ENCODE measurements around the gene HMG20A.

HMG20A gene

DNA sequence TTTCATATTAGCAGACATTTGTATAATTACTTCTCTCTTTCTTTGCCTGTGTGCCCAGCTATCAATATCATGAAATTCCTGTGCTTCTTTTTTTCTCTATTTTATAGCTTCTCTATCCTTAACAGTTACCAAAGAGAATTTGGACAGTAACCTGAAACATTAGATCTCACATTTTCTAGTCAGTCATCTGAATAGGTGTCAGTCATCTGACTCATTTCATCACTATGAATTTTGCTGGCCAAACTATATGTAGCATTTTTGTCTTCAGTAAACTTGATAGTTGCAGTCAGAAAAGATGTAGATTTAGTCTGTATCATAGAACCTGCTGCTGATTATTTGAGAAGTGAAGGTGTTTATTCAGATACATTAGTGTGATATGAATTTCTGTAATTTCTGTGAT is 52.6 kb downstream of the HMG20A start:
- in situ Hi-C loops (cut with MboI; ENCODE audit: low sequenced_read_pairs), result no loop called here

DNA sequence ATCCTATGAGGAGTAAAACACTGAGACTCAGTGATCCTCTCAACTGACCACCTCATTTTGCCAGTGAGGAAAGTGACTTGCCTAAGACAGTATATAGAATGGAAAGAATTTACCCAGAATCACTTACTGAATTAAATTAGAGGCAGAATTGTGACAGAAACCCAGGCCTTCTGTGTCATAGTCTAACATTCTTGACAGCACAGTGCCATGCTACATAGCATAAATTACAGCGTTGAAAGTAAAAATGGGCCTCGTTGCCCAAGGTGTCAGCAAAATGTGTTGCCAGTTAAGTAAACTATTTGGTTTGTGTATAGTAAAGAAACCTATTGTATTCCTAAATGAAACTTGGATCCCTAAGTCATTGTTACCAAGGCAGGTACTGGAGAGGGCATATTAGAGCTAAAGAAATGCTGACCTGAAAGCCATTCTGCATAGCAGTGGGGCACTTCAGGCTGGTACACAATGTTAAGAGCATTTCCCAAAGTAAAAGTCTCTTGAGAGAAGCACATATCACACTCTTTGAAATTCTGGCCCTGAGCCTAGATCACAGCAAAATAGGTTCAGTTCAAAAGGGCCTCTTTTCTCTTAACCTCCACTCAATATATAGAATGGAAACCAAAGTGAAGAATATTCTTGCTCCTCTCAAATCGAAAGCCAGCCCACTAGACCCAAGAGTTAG is 53.8 kb downstream of the HMG20A start:
- in situ Hi-C loops (cut with MboI; ENCODE audit: low sequenced_read_pairs), result no loop called here

DNA sequence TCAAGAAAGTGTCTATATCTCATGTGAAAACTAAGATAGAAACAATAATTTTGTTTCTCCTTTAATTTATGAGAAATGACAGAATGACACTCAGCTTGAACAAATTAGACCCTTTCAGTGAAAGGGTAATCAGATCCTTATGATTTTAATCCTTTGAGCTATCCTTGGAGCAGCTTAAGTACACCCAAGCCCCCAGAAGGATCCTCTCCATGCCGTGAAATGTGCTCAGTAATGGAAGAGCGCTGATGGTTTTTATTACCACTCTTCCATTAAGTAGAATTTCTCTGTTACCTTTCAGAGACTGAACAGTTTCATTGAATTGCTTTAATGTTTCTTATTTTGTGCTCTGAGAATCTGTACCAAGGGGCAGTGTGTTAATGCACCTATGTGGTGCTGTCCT is 54.3 kb downstream of the HMG20A start:
- in situ Hi-C loops (cut with MboI; ENCODE audit: low sequenced_read_pairs), result no loop called here

DNA sequence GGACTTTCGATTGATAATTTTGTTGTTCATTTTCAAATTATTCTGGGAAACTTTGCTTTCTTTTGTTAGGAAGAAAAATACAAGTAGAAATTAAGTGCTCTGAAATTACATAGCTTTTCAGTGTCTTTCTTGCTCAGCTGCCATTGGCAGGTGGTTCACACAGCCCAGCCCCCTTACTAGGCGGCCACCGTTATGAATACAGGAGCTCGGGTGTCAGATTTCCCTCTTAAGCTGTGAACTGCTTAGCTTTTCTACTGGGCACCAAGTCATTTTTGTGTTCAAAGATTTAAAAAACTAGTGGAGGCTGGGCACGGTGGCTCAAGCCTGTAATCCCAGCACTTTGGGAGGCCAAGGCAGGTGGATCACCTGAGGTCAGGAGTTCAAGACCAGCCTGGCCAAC is 55.2 kb downstream of the HMG20A start:
- in situ Hi-C loops (cut with MboI; ENCODE audit: low sequenced_read_pairs), result no loop called here

DNA sequence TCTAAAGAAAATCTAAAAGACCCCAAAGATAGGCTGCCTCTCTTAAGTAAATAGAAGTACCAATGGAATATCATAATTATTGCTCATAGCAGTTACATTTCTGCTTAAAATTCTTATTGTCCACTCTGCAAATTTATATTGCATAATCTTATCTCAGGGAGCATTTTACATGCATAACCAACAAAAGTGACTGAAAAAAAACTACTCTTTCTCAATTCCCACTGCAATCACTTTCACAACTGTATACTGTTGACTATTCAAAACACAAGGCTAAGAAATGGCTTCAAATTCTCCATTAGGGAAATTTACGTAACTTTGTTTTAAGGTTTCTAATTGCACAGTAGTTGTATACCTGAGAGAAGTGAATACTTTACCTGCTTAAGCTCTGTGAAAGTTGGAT is 56.3 kb downstream of the HMG20A start:
- in situ Hi-C loops (cut with MboI; ENCODE audit: low sequenced_read_pairs), result no loop called here

DNA sequence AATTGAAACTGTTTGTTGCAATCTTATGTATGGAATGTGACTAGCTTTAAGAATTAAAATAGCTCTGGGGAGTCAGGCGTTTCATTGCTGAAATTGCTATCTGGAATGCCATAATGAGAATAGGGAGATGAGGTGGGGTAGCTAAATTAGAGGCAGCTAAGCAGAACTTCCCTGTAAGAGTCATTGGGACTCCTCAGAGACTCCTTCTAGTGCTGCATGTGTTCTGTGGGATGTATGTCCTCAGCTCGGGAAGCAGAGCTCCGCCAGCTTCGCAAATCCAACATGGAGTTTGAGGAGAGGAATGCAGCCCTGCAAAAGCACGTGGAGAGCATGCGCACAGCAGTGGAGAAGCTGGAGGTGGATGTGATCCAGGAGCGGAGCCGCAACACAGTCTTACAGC is 57.4 kb downstream of the HMG20A start:
- in situ Hi-C loops (cut with MboI; ENCODE audit: low sequenced_read_pairs), result no loop called here

DNA sequence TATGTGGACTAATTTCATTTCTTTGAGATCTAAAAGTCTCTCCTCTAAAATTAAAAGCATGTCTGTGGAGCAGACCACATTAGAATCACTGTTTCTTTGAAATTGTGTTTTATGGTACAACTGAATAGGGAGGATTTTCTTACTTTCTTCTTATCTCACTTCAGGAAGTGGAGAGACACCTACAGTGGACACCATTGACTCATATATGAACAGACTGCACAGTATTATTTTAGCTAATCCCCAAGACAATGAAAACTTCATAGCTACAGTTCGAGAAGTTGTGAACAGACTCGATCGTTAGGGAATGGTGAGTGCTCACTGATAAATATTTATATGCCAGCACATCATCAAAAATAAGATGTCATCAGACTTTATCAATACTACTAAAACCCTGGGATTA is 58.3 kb downstream of the HMG20A start:
- in situ Hi-C loops (cut with MboI; ENCODE audit: low sequenced_read_pairs), result no loop called here

DNA sequence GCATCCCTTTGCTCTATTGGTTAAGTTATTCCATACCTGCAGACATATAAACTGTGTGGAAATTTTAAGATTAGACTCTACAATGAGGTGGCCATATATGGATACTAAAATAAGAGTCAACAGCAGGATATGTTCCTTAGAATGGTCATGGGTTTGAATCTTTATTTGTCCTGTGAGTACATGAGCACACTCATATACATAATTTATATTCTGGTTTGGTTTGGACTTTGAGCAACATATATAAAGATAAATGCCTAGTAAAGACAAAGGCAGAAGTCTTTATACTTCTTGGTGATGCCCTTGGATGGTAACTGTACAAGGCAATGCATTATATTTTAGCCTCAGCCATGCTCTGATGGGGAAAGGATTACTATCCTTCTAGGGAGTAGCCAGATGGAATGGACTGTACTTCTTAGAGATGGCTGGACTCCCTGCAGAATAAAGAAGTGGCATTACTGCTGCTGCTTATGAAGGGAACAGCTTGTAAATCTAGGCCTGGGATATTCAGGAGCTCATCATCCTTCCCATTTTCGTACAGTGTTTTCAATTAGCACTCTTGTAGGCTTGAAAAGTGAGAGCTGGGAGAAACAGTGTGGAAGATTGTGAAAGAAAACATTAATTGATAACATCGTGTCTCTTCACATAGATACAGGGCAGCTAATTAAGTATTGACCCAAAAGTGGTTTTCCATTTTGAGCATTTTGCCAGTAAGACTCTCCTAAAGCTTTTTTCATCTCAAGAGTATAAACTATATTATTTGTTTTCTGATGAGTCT is 60.4 kb downstream of the HMG20A start:
- in situ Hi-C loops (cut with MboI; ENCODE audit: low sequenced_read_pairs), result no loop called here

DNA sequence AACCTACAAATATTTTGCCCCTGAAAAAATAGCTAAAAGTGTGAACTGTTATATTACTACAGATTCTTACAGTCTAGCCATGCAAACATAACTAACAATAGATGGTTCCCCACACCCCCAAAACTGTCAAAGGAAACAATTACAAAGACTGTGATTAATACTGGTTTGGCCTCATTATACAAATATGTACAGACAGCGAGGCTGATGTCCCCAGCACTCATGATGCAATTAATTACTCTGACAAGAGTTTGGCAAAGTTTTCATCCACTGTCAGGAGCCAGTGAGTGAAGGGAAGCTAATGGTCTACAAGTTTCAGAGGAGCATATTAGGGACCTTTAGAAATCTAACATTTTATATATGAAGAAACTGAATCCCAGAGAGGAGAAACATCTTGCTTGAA is 61.0 kb downstream of the HMG20A start:
- in situ Hi-C loops (cut with MboI; ENCODE audit: low sequenced_read_pairs), result no loop called here

DNA sequence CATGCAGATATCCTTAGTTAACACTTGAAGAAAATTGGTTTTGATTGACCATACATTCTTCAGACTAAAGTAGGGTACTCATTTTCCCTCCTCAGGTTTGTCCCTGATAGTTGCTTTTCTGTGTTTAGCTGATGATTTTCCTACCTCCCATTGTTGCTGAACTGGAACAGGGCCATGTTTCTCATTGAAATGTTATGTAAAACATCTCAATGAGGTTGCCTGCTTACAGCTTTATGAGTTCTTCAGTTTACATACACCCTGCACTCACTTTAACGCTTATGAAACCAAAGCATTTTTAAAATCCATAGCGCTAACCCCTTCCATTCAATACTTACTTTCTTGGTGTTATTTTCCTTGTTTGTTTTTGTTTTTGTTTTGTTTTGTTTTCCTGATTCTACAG is 61.9 kb downstream of the HMG20A start:
- in situ Hi-C loops (cut with MboI; ENCODE audit: low sequenced_read_pairs), result no loop called here

DNA sequence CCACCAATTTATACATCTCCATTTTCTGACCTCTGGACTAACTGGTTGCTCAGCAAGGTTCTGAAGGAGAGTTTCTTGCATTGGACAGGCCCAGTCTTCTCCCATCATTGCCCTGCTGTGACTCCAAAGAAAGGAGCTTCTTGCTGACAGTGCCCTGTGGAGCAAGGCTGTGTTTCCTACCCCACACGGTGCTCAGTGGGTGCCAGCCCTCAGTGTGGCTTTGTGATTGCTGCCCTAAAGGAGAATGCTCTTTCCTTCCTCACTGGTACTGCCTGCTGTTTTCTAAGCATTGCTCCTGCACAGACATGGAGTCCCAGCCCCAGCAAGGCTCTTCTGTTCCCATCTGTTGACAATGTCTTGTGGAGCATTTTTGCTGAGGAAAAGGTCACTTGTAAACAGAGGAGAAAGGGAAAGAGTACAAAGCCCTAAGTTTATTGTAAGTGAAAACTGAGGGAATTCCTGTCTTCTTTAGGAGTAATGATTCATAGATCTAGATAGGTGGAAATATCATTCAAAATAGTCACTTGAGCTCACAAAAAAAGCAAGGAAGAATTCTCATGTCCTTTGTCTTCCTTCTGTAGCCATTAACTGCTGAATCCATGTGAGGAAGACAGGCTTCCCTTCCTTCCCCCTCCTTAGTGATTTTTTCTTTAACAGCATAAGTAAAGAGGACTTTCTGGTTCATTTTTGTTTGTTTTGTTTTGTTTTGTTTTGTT is 62.9 kb downstream of the HMG20A start:
- in situ Hi-C loops (cut with MboI; ENCODE audit: low sequenced_read_pairs), result no loop called here

DNA sequence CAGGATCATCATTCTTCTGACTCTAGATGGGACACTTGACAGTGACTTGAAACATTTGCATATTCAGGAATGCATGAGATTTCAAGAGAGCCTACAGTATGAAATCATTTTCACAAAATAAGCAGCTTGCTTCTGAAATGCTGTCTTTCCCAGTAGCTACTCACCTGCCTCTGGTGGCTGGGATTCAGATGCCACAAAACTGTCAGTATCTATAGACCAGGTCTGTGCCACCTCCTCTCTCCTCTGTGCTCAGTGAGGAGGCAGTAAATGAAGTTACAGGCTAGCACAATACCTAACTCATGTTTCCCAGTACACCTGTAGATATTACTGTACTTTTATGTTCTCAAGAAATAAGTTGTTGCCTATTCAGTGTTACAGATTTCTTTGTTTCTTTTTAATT is 64.3 kb downstream of the HMG20A start:
- in situ Hi-C loops (cut with MboI; ENCODE audit: low sequenced_read_pairs), result no loop called here

DNA sequence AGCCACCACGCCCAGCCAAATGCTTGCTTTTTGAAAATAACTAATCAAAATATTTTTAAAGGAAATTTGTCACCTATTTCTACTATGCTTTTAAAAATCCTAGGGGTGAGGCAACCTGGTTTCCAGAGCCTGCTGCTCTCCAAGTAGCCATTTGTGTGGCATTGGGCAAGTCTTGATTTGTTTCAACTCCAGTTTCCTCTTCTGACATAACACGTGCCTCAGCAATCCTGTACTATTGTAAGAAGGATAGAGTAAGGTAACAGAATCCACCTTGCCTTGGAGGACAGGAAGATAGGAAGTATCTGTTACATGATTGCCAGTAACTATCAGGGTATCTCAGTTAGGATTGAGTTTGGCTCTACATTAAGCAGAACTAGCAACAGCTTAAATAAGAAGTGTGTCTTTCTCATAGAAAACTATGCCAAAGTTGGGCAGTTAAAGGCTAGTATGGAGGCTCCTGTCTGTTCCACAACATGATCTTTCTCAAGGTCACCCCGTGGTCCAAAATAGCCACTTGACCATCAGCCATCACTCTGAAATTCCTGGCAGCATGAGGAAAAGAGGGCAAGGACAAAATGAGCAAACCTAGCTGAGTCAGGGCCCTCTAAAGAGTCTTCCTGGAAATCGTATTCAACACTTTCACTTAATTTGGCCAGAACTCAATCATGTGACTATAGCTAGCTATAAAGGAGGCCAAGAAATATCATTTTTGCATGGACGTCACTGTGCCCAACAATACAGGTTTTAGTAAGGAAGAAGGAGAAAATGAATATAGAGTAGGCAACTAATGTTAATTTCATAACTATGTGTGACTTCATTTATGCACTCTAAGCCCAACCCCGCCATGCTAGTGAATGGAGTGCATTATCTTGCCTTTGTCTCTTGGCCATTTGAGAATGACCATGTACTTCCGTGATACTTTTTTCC is 66.1 kb downstream of the HMG20A start:
- in situ Hi-C loops (cut with MboI; ENCODE audit: low sequenced_read_pairs), result no loop called here

DNA sequence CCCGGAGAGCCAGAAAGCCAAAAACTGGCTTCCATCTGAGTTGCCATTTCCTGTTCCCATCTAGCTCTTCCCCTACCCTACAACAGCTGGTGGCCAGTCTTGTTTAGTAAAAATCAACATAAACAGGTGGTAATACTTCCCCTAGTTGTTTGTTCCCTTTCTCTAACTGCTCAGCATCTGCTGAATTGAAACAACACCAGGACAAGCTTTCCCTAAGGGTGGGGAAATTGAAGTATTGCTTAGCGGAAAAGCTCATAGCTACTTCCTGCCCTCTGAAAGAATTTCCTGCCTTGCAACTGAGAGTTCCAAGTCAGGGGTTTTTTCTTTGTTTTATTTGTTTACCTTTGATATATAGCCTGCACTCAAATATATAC is 66.8 kb downstream of the HMG20A start:
- in situ Hi-C loops (cut with MboI; ENCODE audit: low sequenced_read_pairs), result no loop called here

DNA sequence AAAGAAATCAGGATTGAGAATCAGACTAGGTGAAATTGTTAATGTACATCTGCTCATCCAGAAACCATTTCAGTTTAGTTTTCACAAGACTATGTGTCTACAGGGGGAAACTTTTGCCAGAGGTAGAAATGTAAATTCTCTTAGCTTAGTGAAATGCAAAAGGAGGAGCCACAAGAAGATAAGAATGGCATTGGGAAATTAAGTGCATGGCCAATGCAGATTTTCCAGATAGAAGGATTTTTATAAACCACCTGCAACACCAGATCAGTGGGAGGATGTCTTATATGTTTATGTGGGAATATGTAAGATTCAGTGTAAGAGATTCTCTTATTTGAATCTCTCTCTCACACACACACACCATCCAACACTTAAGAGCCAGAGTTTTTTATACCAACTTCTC is 67.2 kb downstream of the HMG20A start:
- in situ Hi-C loops (cut with MboI; ENCODE audit: low sequenced_read_pairs), result no loop called here

DNA sequence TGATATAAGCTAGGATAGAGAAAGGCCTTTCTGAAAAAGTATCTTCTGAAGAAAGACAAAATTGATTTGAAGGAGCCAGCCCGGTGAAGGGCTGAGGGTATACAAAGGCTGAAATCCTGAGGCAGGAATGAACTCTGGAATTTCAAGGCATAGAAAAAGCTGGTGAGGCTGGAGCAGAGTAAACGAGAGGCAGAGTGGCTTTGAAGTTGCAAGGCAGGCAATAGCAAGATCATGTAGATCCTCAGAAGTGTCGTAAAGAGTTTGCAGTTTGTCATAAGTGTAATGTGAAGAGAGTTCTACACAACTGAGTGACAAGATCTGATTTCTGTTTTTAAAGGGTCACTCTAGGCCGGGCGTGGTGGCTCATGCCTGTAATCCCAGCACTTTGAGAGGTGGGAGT is 69.0 kb downstream of the HMG20A start:
- in situ Hi-C loops (cut with MboI; ENCODE audit: low sequenced_read_pairs), result loop anchor here (10.0 kb wide), 1 partner anchor 375 kb away; no protein-coding TSS in a partner anchor

DNA sequence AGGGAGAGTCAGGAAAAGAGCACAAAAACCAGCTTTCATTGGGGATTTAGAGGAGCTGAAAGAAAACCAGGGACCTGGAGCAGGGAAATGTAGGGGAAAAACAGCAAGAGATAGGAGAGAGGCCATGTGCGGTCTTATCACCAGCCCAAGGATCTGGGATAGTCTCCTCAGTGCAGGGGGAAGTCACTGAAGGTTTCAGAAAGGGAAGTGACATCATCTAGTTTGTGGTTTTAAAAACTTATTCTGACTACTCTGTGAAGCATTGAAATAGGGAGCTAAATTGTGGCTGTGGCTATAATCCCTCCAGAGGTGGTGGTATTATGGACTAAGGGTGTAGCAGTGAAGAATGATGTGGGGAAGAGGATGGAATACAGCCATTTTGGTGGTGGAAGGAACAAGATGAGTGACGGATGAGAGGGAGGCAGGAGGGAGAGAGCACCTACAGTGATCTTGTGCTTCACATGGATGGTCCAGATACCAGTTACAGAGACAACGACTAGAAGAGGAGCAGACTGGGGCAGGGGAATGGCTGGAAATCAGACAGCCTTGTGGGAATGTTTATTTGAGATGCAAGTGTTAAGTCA is 72.7 kb downstream of the HMG20A start:
- in situ Hi-C loops (cut with MboI; ENCODE audit: low sequenced_read_pairs), result loop anchor here (10.0 kb wide), 1 partner anchor 379 kb away; no protein-coding TSS in a partner anchor

DNA sequence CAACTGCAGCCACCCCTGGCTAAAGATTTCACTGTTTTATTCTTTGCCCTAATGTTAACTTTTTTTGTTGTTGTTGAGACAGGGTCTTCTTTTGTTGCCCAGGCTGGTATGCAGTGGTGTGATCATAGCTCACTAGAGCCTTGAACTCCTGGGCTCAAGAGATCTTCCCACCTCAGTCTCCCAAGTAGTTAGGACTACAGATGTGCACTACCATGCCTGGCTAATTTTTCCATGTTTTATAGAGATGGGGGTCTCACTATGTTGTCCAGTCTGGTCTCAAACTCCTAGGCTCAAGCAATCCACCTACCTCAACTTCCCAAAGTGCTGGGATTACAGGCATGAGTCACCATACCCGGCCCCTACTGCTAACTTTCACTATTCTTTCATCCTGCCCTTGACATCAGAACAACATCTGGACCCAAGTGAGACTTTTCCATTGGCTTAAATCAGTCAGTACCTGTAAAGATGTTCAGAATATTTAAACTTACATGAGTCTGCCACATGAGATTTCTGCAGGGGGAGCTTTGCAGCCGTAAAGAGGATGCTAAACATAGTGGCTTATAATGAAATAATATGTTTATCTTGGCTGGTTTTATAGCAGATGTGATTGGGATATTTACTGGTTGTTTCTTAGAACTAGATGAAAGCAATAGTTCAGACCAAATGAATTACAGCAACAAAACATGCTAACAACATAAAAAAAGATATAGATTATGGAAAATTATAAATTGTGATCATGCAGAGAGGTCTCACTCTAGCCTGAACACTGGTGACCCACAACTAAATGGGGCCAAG is 73.6 kb downstream of the HMG20A start:
- in situ Hi-C loops (cut with MboI; ENCODE audit: low sequenced_read_pairs), result loop anchor here (10.0 kb wide), 1 partner anchor 379 kb away; no protein-coding TSS in a partner anchor

DNA sequence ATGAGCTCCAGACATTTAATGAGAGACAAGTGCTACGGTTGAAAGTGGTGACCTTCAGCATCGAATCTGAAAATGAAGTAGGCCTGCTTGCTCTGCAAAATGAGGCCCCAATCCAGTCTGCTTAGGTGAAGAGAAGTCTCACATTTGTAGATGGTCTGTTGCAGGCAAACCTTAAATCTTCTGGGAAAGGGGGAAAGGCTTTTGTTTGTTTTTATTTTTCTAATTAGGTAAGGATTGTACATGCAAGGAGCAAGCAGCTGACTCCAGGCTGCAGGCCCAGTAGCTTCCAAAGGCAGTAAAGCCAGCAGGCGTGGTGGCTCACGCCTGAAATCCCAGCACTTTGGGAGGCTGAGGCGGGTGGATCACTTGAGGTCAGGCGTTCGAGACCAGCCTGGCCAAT is 74.3 kb downstream of the HMG20A start:
- in situ Hi-C loops (cut with MboI; ENCODE audit: low sequenced_read_pairs), result loop anchor here (10.0 kb wide), 1 partner anchor 380 kb away; no protein-coding TSS in a partner anchor
